ENCODE results near the gene APBA2.

DNA sequence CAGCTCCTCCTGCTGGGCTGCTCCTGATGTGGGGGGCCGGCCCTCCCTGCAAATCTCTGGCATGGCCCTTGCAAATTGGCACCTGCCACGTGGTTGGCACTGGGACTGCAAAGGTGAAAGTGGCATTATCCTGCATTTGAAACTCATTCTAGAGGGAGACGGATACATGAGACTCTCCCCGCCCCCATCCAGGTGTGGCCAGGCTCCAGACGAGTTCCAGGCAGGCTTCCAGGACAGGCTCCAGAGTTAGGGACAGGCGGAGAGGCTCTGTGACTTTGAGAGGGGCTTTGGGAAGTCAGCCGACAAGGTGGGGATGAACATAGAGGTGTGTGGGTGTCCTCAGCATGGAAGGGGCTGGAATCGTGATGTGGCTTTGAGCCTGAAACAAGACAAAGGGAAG is 178.5 kb downstream of the APBA2 start:
- TF ChIP-seq EZH2phosphoT487 (IDR thresholded peaks at IDR 0.05; ENCODE audit: low read depth) = no peak
- TF ChIP-seq, protein P1, sequence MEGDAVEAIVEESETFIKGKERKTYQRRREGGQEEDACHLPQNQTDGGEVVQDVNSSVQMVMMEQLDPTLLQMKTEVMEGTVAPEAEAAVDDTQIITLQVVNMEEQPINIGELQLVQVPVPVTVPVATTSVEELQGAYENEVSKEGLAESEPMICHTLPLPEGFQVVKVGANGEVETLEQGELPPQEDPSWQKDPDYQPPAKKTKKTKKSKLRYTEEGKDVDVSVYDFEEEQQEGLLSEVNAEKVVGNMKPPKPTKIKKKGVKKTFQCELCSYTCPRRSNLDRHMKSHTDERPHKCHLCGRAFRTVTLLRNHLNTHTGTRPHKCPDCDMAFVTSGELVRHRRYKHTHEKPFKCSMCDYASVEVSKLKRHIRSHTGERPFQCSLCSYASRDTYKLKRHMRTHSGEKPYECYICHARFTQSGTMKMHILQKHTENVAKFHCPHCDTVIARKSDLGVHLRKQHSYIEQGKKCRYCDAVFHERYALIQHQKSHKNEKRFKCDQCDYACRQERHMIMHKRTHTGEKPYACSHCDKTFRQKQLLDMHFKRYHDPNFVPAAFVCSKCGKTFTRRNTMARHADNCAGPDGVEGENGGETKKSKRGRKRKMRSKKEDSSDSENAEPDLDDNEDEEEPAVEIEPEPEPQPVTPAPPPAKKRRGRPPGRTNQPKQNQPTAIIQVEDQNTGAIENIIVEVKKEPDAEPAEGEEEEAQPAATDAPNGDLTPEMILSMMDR (IDR thresholded peaks at IDR 0.05; ENCODE audit: low read depth, low read length) = no peak
